C4-2B (cell line): ENCODE data around the gene HAAO.

Experiments
- ZFX ChIP-seq: fragments of 450-650 bp; IDR thresholded peaks from 2 replicates; pipeline ENCODE4 v1.6.1; 2017
- TF ChIP-seq, protein P1 (sequence below): fragments of 450-650 bp; conservative IDR thresholded peaks from 2 replicates; pipeline ENCODE4 v1.5.1; 2017; ENCODE audit warnings: mild to moderate bottlenecking

GRCh38 chr2:42827647-42828486, 35.5 kb upstream of the HAAO start:
- TF ChIP-seq, protein P1, sequence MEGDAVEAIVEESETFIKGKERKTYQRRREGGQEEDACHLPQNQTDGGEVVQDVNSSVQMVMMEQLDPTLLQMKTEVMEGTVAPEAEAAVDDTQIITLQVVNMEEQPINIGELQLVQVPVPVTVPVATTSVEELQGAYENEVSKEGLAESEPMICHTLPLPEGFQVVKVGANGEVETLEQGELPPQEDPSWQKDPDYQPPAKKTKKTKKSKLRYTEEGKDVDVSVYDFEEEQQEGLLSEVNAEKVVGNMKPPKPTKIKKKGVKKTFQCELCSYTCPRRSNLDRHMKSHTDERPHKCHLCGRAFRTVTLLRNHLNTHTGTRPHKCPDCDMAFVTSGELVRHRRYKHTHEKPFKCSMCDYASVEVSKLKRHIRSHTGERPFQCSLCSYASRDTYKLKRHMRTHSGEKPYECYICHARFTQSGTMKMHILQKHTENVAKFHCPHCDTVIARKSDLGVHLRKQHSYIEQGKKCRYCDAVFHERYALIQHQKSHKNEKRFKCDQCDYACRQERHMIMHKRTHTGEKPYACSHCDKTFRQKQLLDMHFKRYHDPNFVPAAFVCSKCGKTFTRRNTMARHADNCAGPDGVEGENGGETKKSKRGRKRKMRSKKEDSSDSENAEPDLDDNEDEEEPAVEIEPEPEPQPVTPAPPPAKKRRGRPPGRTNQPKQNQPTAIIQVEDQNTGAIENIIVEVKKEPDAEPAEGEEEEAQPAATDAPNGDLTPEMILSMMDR = peak; percentile 82
- no peak for TF ChIP-seq ZFX
